Hepatocyte (in vitro differentiated cells): ENCODE data around the gene ALG3.

Experiments
- CTCF ChIP-seq: fragments of 200-600 bp; sonication (generic); IDR thresholded peaks from 2 replicates; pipeline ENCODE4 v1.5.1; 2016; ENCODE audit warnings: antibody characterized with exemption, mild to moderate bottlenecking; ENCODE audit not compliant: poor library complexity
- EZH2 ChIP-seq: fragments of 200-600 bp; sonication (generic); IDR thresholded peaks from 2 replicates; pipeline ENCODE4 v1.6.1; 2016; ENCODE audit warnings: antibody characterized with exemption, mild to moderate bottlenecking, borderline replicate concordance

- TF ChIP-seq CTCF (no peak), EZH2 (no peak)
These were observed 26.2 kb downstream of the ALG3 start for GRCh38 chr3:184222521-184222920.
